GM12878 (cell line): ENCODE results near the gene NPLOC4. TPM values are rescaled to one million over a fixed set of nuclear protein-coding genes. Genes with fewer than 3 reads are reported as not detected.
A peak's percentile ranks its signal among the peaks of the same experiment; 100 is the strongest.

ENCODE experiments used
- ATAC-seq: fragments of 200-7000 bp; cut with Tn5 transposase; 3 replicates; pipeline ENCODE4 v1.9.1; 2020; ENCODE audit warnings: mild to moderate bottlenecking, moderate library complexity
- BruUV-seq: library from RNA; stranded (reverse); fragments of 400-500 nt; replicated peaks from 2 replicates; lab custom pipeline; 2021; lab: Mats Ljungman, UMichigan
- CTCF ChIA-PET: fragments of 300-600 bp; sonication (Branson Sonifier 250); formaldehyde crosslinking; extraction: SDS; loops from one replicate; lab custom pipeline; 2021; ENCODE audit warnings: inconsistent platforms; lab: Yijun Ruan, JAX
- POLR2A ChIA-PET: fragments of 350-600 bp; formaldehyde crosslinking; extraction: SDS; loops from one replicate; lab custom pipeline; 2021; ENCODE audit warnings: inconsistent platforms; lab: Charles Lee
- RAD21 ChIA-PET: fragments of 300-600 bp; sonication (Branson Sonifier 250); formaldehyde crosslinking; loops from one replicate; lab custom pipeline; 2023; ENCODE audit warnings: antibody characterized with exemption; ENCODE audit not compliant: unreplicated experiment; lab: Charles Lee
- SMC1A ChIA-PET: fragments of 300-600 bp; sonication (Branson Sonifier 250); formaldehyde crosslinking; loops from one replicate; lab custom pipeline; 2023; ENCODE audit not compliant: unreplicated experiment, uncharacterized antibody; lab: Charles Lee
- DNase-seq: peaks from one replicate; pipeline ENCODE4 v3.0.0-alpha.2; 2011; ENCODE audit warnings: low read depth, low spot score
- FAIRE-seq: peaks from 3 replicates; lab custom pipeline; 2011; peaks lifted over from hg19 to GRCh38; lab: Jason Lieb, UNC
- H2AFZ ChIP-seq: 2 replicates; pipeline ENCODE4 v1.6.0; 2011; ENCODE audit warnings: low read depth, low read length, control low read depth; ENCODE audit not compliant: control insufficient read depth
- H3K27ac ChIP-seq: 2 replicates; pipeline ENCODE4 v1.5.1; 2011; ENCODE audit warnings: control low read depth; ENCODE audit not compliant: control insufficient read depth, insufficient read depth
- H3K27me3 ChIP-seq, 2 experiments: replicated peaks in 1 of 2; 2 replicates each; pipeline versions ENCODE4 v1.6.0 to v1.6.1; 2011; ENCODE audit warnings: low read length in 1 of 2; ENCODE audit not compliant: control insufficient read depth in 2 of 2, insufficient read depth in 2 of 2
- H3K36me3 ChIP-seq, 2 experiments: 2 replicates each; pipeline ENCODE4 v1.5.1; 2011; ENCODE audit warnings: low read length in 1 of 2; ENCODE audit not compliant: control insufficient read depth in 2 of 2, insufficient read depth in 2 of 2
- H3K4me1 ChIP-seq: 2 replicates; pipeline ENCODE4 v1.6.1; 2011; ENCODE audit warnings: mild to moderate bottlenecking, low read length, moderate library complexity, mixed read lengths; ENCODE audit not compliant: control insufficient read depth, insufficient read depth
- H3K4me2 ChIP-seq: 2 replicates; pipeline ENCODE4 v1.6.0; 2011; ENCODE audit warnings: control low read depth; ENCODE audit not compliant: control insufficient read depth, insufficient read depth
- H3K4me3 ChIP-seq: fragments of 200-600 bp; sonication (generic); 2 replicates; pipeline ENCODE4 v1.5.1; 2016
- H3K79me2 ChIP-seq: 2 replicates; pipeline ENCODE4 v1.6.0; 2011; ENCODE audit warnings: low read length; ENCODE audit not compliant: control insufficient read depth, insufficient read depth
- H3K9ac ChIP-seq: 2 replicates; pipeline ENCODE4 v1.8.0; 2011; ENCODE audit warnings: low read length, control low read depth, mixed read lengths; ENCODE audit not compliant: control insufficient read depth, insufficient read depth
- H3K9me3 ChIP-seq: replicated peaks from 3 replicates; pipeline ENCODE4 v1.5.1; 2011; ENCODE audit warnings: mild to moderate bottlenecking, low read length; ENCODE audit not compliant: control insufficient read depth, insufficient read depth
- H4K20me1 ChIP-seq: 2 replicates; pipeline ENCODE4 v1.6.0; 2011; ENCODE audit not compliant: control insufficient read depth, insufficient read depth
- CREB1 ChIP-seq: IDR thresholded peaks from 2 replicates; pipeline ENCODE4 v1.6.1; 2012; ENCODE audit warnings: low read depth, mild to moderate bottlenecking, inconsistent platforms
- EGR1 ChIP-seq, 2 experiments: IDR thresholded peaks; 1 replicate in 1 of 2; 2 replicates in 1 of 2; pipeline ENCODE4 v1.6.1; 2011 to 2012; ENCODE audit warnings: low read depth in 2 of 2, low read length in 2 of 2, borderline replicate concordance in 1 of 2, mild to moderate bottlenecking in 1 of 2, moderate library complexity in 1 of 2
- MXI1 ChIP-seq: fragments of 150-350 bp; IDR thresholded peaks from 2 replicates; pipeline ENCODE4 v1.6.1; 2011; ENCODE audit warnings: low read depth, mild to moderate bottlenecking, inconsistent platforms, low read length, improper control_type of control experiment
- PAX8 ChIP-seq: fragments of 450-650 bp; IDR thresholded peaks from 2 replicates; pipeline ENCODE4 v1.6.1; 2017; ENCODE audit warnings: mild to moderate bottlenecking, moderate library complexity
- SREBF2 ChIP-seq: IDR thresholded peaks from 2 replicates; pipeline ENCODE4 v1.6.1; 2012; ENCODE audit warnings: mild to moderate bottlenecking, low read length
- SRF ChIP-seq, 2 experiments: IDR thresholded peaks; 2 replicates each; pipeline ENCODE4 v1.6.1; 2011; ENCODE audit warnings: low read depth in 2 of 2, low read length in 2 of 2, mild to moderate bottlenecking in 1 of 2, moderate library complexity in 1 of 2
- TAF1 ChIP-seq: IDR thresholded peaks from 2 replicates; pipeline ENCODE4 v1.6.1; 2011; ENCODE audit warnings: mild to moderate bottlenecking, low read depth, low read length, borderline replicate concordance
- TARDBP ChIP-seq: IDR thresholded peaks from 2 replicates; pipeline ENCODE4 v1.6.1; 2016; ENCODE audit warnings: borderline replicate concordance
- WGBS: methylation state at CpG from one replicate; pipeline ENCODE4 v1.1.6; 2016; ENCODE audit warnings: low lambda C conversion rate; ENCODE audit not compliant: insufficient replicate concordance, insufficient coverage; ENCODE audit errors: missing lambda C conversion rate; 5-methylcytosine and 5-hydroxymethylcytosine counted together
- in situ Hi-C: fragments of 300-500 bp; cut with MboI; formaldehyde crosslinking; loops from 9 replicates; pipeline ENCODE4 v1.14.3; 2018; ENCODE audit warnings: mixed read lengths
- intact Hi-C: fragments of 100-400 bp; cut with micrococcal nuclease; formaldehyde crosslinking; loops from one replicate; pipeline ENCODE4 v1.14.2; 2022; ENCODE audit not compliant: unreplicated experiment
- polyA plus RNA-seq, 11 experiments: library from polyadenylated mRNA; depleted of rRNA in 4 of 11; unstranded in 6 of 11; stranded (reverse) in 5 of 11; fragments of >200 nt; fragmentation: Nextera tagmentation in 4 of 11; fragmentation: Illumina TruSeq in 1 of 11; extraction: Ambion mirVana in 4 of 11; extraction: Trizol in 1 of 11; gene quantifications; 1 replicate in 1 of 11; 2 replicates in 10 of 11; pipeline versions ENCODE4 v1.2.1 to v1.2.3, GENCODE V29; 2011 to 2016; ENCODE audit warnings: inconsistent platforms in 2 of 11, missing spikeins in 2 of 11, low read depth in 1 of 11
- total RNA-seq, 4 experiments: library from RNA; depleted of rRNA in 3 of 4; stranded (reverse); fragments of >200 nt in 3 of 4; fragmentation: Illumina TruSeq in 1 of 4; extraction: Trizol in 1 of 4; gene quantifications; 2 replicates each; pipeline versions ENCODE4 v1.2.1 to v1.2.3, GENCODE V29; 2013 to 2021
- TF ChIP-seq, protein P1 (sequence below): fragments of 450-650 bp; IDR thresholded peaks from 2 replicates; pipeline ENCODE4 v1.6.1; 2017; ENCODE audit warnings: mild to moderate bottlenecking, moderate library complexity
- TF ChIP-seq, protein P2 (sequence below): fragments of 450-650 bp; IDR thresholded peaks from 2 replicates; pipeline ENCODE4 v1.6.1; 2017; ENCODE audit warnings: mild to moderate bottlenecking
- TF ChIP-seq, protein P3 (sequence below): IDR thresholded peaks from 2 replicates; pipeline ENCODE4 v1.6.1; 2011; ENCODE audit warnings: borderline replicate concordance, low read depth, mild to moderate bottlenecking, moderate library complexity, low read length; ENCODE audit not compliant: insufficient read depth, poor library complexity, severe bottlenecking
- TF ChIP-seq, protein P4 (sequence below): IDR thresholded peaks from 2 replicates; pipeline ENCODE4 v1.6.1; 2011; ENCODE audit warnings: borderline replicate concordance, low read depth, mild to moderate bottlenecking, moderate library complexity, mixed read lengths, low read length; ENCODE audit not compliant: insufficient read depth; ENCODE audit errors: extremely low read length
- TF ChIP-seq, protein P5 (sequence below): fragments of 450-650 bp; IDR thresholded peaks from 2 replicates; pipeline ENCODE4 v1.6.1; 2017; ENCODE audit warnings: mild to moderate bottlenecking, low read depth, inconsistent platforms; ENCODE audit not compliant: poor library complexity, severe bottlenecking

The NPLOC4 gene
- total and polyA plus RNA-seq, 10 of the 15 experiments (the other 5 are each of a cell fraction or from before 2014, with no cell fraction given), result 1.5 to 83.7 (median 45.8) TPM

DNA sequence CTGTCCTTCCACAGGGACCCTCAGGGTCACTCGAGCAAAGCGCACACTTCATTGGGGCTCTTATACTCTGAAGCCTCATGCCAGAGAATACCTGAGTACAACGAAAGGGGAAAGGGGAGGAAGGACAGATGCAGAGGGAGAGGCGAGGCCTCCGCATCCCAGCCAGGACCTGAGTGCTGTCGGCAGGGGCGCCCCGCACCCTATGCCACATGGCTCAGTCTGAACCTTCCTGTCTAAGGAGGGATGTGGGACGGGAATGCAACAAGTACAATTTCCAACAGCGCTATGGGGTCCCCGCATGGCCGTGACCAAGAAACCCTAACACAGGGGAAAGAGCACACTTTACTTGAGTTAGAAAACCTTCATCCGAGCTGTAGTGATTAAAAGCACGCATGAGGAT is 44.9 kb downstream of the NPLOC4 start:
- DNase-seq (no peak), FAIRE-seq (no peak), ATAC-seq (no peak)
- SMC1A ChIA-PET, result no interaction called here
- Histone ChIP-seq H3K79me2 (no peaks in the 10 kb centered on the region), H2AFZ (no peak overlapping the region), H4K20me1 (peaks cover 3% of the 10 kb centered on the region; the same call in 1 of the 2 replicates), H3K4me1 (no peaks in the 10 kb centered on the region), H3K27me3 (no peaks in the 10 kb centered on the region), H3K4me2 (no peak overlapping the region), H3K9me3 (no peaks in the 10 kb centered on the region), H3K27ac (no peak overlapping the region), H3K9ac (no peak overlapping the region), H3K4me3 (no peak overlapping the region), H3K36me3 (peaks cover 20 to 32% of the 10 kb centered on the region in 2 experiments)
- intact Hi-C loops (no loop called here), in situ Hi-C loops (no loop called here)
- WGBS, result 95% methylated on average over 14 of the region's 14 CpGs
- CTCF ChIA-PET, result no interaction called here
- RAD21 ChIA-PET, result no interaction called here
- POLR2A ChIA-PET, result no interaction called here
- TSS peak; percentile 6 for BruUV-seq
- TF ChIP-seq TARDBP (no peak), PAX8 (no peak), SREBF2 (no peak), SRF (IDR thresholded peaks at IDR 0.05; ENCODE audit: low read depth in 2 of 2, low read length in 2 of 2) (no peak), MXI1 (no peak), EGR1 (IDR thresholded peaks at IDR 0.05; ENCODE audit: borderline replicate concordance in 1 of 2, low read depth in 2 of 2, low read length in 2 of 2) (no peak), CREB1 (no peak), TAF1 (no peak)
- TF ChIP-seq, protein P1, sequence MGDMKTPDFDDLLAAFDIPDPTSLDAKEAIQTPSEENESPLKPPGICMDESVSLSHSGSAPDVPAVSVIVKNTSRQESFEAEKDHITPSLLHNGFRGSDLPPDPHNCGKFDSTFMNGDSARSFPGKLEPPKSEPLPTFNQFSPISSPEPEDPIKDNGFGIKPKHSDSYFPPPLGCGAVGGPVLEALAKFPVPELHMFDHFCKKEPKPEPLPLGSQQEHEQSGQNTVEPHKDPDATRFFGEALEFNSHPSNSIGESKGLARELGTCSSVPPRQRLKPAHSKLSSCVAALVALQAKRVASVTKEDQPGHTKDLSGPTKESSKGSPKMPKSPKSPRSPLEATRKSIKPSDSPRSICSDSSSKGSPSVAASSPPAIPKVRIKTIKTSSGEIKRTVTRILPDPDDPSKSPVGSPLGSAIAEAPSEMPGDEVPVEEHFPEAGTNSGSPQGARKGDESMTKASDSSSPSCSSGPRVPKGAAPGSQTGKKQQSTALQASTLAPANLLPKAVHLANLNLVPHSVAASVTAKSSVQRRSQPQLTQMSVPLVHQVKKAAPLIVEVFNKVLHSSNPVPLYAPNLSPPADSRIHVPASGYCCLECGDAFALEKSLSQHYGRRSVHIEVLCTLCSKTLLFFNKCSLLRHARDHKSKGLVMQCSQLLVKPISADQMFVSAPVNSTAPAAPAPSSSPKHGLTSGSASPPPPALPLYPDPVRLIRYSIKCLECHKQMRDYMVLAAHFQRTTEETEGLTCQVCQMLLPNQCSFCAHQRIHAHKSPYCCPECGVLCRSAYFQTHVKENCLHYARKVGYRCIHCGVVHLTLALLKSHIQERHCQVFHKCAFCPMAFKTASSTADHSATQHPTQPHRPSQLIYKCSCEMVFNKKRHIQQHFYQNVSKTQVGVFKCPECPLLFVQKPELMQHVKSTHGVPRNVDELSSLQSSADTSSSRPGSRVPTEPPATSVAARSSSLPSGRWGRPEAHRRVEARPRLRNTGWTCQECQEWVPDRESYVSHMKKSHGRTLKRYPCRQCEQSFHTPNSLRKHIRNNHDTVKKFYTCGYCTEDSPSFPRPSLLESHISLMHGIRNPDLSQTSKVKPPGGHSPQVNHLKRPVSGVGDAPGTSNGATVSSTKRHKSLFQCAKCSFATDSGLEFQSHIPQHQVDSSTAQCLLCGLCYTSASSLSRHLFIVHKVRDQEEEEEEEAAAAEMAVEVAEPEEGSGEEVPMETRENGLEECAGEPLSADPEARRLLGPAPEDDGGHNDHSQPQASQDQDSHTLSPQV, result no peak
- TF ChIP-seq, protein P2, sequence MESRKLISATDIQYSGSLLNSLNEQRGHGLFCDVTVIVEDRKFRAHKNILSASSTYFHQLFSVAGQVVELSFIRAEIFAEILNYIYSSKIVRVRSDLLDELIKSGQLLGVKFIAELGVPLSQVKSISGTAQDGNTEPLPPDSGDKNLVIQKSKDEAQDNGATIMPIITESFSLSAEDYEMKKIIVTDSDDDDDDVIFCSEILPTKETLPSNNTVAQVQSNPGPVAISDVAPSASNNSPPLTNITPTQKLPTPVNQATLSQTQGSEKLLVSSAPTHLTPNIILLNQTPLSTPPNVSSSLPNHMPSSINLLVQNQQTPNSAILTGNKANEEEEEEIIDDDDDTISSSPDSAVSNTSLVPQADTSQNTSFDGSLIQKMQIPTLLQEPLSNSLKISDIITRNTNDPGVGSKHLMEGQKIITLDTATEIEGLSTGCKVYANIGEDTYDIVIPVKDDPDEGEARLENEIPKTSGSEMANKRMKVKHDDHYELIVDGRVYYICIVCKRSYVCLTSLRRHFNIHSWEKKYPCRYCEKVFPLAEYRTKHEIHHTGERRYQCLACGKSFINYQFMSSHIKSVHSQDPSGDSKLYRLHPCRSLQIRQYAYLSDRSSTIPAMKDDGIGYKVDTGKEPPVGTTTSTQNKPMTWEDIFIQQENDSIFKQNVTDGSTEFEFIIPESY, result no peak
- TF ChIP-seq, protein P3, sequence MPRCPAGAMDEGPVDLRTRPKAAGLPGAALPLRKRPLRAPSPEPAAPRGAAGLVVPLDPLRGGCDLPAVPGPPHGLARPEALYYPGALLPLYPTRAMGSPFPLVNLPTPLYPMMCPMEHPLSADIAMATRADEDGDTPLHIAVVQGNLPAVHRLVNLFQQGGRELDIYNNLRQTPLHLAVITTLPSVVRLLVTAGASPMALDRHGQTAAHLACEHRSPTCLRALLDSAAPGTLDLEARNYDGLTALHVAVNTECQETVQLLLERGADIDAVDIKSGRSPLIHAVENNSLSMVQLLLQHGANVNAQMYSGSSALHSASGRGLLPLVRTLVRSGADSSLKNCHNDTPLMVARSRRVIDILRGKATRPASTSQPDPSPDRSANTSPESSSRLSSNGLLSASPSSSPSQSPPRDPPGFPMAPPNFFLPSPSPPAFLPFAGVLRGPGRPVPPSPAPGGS, result no peak
- TF ChIP-seq, protein P4, sequence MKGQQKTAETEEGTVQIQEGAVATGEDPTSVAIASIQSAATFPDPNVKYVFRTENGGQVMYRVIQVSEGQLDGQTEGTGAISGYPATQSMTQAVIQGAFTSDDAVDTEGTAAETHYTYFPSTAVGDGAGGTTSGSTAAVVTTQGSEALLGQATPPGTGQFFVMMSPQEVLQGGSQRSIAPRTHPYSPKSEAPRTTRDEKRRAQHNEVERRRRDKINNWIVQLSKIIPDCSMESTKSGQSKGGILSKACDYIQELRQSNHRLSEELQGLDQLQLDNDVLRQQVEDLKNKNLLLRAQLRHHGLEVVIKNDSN, result no peak
- TF ChIP-seq, protein P5, sequence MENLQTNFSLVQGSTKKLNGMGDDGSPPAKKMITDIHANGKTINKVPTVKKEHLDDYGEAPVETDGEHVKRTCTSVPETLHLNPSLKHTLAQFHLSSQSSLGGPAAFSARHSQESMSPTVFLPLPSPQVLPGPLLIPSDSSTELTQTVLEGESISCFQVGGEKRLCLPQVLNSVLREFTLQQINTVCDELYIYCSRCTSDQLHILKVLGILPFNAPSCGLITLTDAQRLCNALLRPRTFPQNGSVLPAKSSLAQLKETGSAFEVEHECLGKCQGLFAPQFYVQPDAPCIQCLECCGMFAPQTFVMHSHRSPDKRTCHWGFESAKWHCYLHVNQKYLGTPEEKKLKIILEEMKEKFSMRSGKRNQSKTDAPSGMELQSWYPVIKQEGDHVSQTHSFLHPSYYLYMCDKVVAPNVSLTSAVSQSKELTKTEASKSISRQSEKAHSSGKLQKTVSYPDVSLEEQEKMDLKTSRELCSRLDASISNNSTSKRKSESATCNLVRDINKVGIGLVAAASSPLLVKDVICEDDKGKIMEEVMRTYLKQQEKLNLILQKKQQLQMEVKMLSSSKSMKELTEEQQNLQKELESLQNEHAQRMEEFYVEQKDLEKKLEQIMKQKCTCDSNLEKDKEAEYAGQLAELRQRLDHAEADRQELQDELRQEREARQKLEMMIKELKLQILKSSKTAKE, result no peak
